GM12874 (cell line): ENCODE results near the gene ICAM3.

Experiments
- CTCF ChIP-seq: IDR thresholded peaks from 2 replicates; pipeline ENCODE4 v1.5.1; 2011; ENCODE audit warnings: low read depth, mild to moderate bottlenecking, control low read depth, low read length, moderate library complexity; ENCODE audit not compliant: insufficient read depth

Gene ICAM3

GRCh38 chr19:10356431-10356830 lies 17.0 kb upstream of the ICAM3 start:
- TF ChIP-seq CTCF, result no peak

DNA sequence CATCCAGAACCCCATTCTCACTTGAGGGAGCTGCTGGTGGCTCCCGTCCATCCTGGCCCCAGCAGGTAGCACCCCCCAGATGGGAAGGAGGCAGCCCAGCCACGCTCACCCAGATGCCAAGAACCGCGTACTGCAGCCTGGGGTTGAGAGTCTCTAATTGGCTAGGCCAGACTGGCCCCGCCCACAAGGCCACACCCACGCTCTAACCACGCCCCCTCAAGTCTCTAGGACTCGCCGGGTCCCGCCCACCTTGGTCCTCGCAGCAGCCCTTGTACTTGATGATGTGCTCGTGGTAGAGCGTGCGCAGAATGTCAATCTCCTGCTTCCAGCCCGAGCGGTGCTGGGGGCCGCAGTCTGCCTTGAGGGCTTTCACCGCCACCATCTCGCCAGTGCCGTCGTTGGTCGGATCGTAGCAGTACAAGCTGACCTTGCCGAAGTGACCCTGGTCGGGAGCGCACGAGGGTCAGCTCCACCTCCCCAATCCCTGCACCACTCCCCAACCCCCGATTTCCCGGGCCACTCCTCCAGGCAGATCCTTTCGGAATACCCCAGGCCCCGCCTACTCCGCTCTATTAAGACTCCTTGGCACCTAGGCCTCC lies 14.5 kb upstream of the ICAM3 start:
- no peak for TF ChIP-seq CTCF

DNA sequence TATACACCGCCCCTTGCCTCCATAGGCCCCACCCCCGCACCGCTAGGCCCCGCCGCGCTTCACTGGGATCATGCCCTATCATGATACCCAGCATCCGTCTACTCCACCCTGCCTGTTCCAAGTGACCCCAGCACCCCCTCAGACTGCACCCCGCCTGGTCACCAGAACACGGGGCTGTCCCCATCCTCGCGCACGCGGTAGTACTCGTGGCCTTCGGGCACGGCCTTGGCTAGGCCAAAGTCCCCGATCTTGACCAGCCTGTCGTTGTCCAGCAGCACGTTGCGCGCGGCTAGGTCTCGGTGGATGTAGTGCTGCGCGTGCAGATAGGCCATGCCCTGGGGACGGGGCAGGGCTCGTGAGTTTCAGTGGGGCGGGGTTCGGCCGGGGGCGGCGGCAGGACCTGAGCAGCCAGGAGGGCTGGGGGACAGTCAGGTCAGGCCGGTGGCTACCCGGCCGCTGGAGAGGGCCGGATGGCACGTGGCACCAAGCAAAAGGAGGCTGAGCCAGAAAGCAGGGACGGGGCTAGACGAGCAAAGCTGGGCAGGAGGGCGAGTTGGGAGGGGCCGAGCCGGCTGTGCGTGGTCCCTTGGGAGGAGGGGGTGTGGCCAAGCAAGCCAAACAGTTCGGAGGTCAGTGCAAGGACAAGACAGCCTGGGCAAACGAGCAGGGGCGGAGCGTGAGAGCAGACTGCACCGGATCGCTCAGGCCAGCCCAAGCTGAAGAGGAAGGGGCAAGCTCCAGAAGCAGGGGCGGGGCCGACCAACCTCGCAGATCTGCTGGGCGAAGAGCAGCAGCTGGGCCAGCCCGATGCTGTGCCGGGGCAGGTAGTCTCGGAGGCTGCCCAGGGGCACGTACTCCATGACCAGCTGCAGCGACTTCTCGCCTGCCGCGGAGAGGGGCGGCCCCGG lies 13.6 kb upstream of the ICAM3 start:
- TF ChIP-seq CTCF, result no peak

DNA sequence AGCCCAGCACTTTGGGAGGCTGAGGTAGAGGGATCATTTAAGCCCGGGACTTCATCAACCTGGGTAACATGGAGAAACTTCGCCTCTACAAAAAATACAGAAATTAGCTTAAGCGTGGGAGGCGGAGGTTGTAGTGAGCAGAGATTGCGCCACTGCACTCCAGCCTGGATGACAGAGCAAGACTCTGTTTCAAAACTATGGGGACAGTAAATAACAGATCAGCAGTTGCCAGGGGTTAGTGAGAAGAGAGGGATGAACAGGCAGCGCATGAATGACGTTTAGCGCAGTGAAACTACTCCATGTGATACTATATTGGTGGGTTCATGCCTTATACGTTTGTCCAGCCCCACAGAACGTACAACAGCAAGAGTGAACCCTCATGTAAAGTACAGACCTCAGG lies 7.1 kb upstream of the ICAM3 start:
- no peak for TF ChIP-seq CTCF

GRCh38 chr19:10344780-10345179 lies 5.4 kb upstream of the ICAM3 start:
- TF ChIP-seq CTCF, result no peak

GRCh38 chr19:10343495-10343894 lies 4.1 kb upstream of the ICAM3 start:
- TF ChIP-seq CTCF, result no peak

GRCh38 chr19:10339977-10340376 lies 553 bp upstream of the ICAM3 start:
- no peak for TF ChIP-seq CTCF
